GM18873 (cell line): ENCODE data around the gene CPLANE2.

Experiments used
- ATAC-seq: cut with Tn5 transposase; IDR thresholded peaks from one replicate; pipeline ENCODE4 v1.9.1; 2021; ENCODE audit warnings: mild to moderate bottlenecking, moderate library complexity, moderate number of reproducible peaks; ENCODE audit not compliant: unreplicated experiment, low FRiP score

The CPLANE2 gene

GRCh38 chr1:16195518-16195905, 41.5 kb downstream of the CPLANE2 start:
- no peak for ATAC-seq

- ATAC-seq, result no peak
These were observed 45.0 kb downstream of the CPLANE2 start for GRCh38 chr1:16191916-16192546.

GRCh38 chr1:16191309-16191708, 45.7 kb downstream of the CPLANE2 start:
- no peak for ATAC-seq

- no peak for ATAC-seq
These were observed 46.9 kb downstream of the CPLANE2 start for GRCh38 chr1:16189921-16190621.

GRCh38 chr1:16189003-16189402, 48.0 kb downstream of the CPLANE2 start:
- ATAC-seq, result no peak

GRCh38 chr1:16187748-16188401, 49.1 kb downstream of the CPLANE2 start:
- no peak for ATAC-seq

- no peak for ATAC-seq
These were observed 50.2 kb downstream of the CPLANE2 start for GRCh38 chr1:16186655-16187235.

- no peak for ATAC-seq
These were observed 52.3 kb downstream of the CPLANE2 start for GRCh38 chr1:16184557-16185303.

GRCh38 chr1:16183765-16184556, 53.0 kb downstream of the CPLANE2 start:
- ATAC-seq, result no peak

- no peak for ATAC-seq
These were observed 53.8 kb downstream of the CPLANE2 start for GRCh38 chr1:16183179-16183578.

- ATAC-seq, result no peak
These were observed 54.9 kb downstream of the CPLANE2 start for GRCh38 chr1:16181887-16182719.
